K562 (cell line): ENCODE results near the gene YIPF1. TPM values are rescaled to one million over a fixed set of nuclear protein-coding genes. Genes with fewer than 3 reads are reported as not detected.

Source experiments
- BRCA1 ChIP-seq, 2 experiments: fragments of 450-650 bp in 1 of 2; sonication (generic) in 1 of 2; formaldehyde crosslinking in 1 of 2; IDR thresholded peaks; 2 replicates each; pipeline versions ENCODE4 v1.5.0 to v1.6.1; 2017 to 2020; ENCODE audit warnings: mild to moderate bottlenecking in 1 of 2, missing genetic modification reagents in 1 of 2
- CAMTA2 ChIP-seq: fragments of 250-450 bp; sonication (Bioruptor Pico); conservative IDR thresholded peaks from 2 replicates; pipeline ENCODE4 v1.5.1; 2022
- CBFB ChIP-seq: sonication (generic); formaldehyde crosslinking; IDR thresholded peaks from 2 replicates; pipeline ENCODE4 v1.4.0; 2020; ENCODE audit warnings: mild to moderate bottlenecking, missing genetic modification reagents
- CEBPB ChIP-seq: fragments of 450-650 bp; IDR thresholded peaks from 2 replicates; pipeline ENCODE4 v1.6.1; 2016; ENCODE audit warnings: missing genetic modification characterization, missing compliant biosample characterization
- MAFK ChIP-seq: IDR thresholded peaks from 2 replicates; pipeline ENCODE4 v1.6.1; 2011; ENCODE audit warnings: low read length, improper control_type of control experiment
- MEF2D ChIP-seq: conservative IDR thresholded peaks from 2 replicates; pipeline ENCODE4 v1.6.1; 2016; ENCODE audit warnings: low read depth, missing genetic modification characterization, missing compliant biosample characterization
- MYBL2 ChIP-seq, 2 experiments: fragments of 450-650 bp in 1 of 2; sonication (generic) in 1 of 2; formaldehyde crosslinking in 1 of 2; IDR thresholded peaks; 2 replicates each; pipeline versions ENCODE4 v1.6.1 to v1.8.1; 2017 to 2022; ENCODE audit warnings: borderline replicate concordance in 1 of 2, inconsistent platforms in 1 of 2, low read depth in 1 of 2, mild to moderate bottlenecking in 1 of 2, missing genetic modification reagents in 1 of 2, moderate library complexity in 1 of 2
- MYNN ChIP-seq, 2 experiments: sonication (generic); formaldehyde crosslinking in 1 of 2; IDR thresholded peaks; 2 replicates each; pipeline versions ENCODE4 v1.5.0 to v1.6.1; 2016 to 2020; ENCODE audit warnings: antibody characterized with exemption in 1 of 2, missing genetic modification reagents in 1 of 2
- PML ChIP-seq: IDR thresholded peaks from 2 replicates; pipeline ENCODE4 v1.6.1; 2012; ENCODE audit warnings: low read length, inconsistent platforms
- PREB ChIP-seq: sonication (generic); formaldehyde crosslinking; IDR thresholded peaks from 2 replicates; pipeline ENCODE4 v1.8.1; 2023; ENCODE audit warnings: mild to moderate bottlenecking, missing genetic modification reagents
- RAD21 ChIP-seq, 2 experiments: fragments of 250-450 bp in 1 of 2; fragments of 450-650 bp in 1 of 2; sonication (Bioruptor Pico) in 1 of 2; formaldehyde crosslinking in 1 of 2; IDR thresholded peaks in 1 of 2; conservative IDR thresholded peaks in 1 of 2; 2 replicates each; pipeline versions ENCODE4 v1.4.0 to v1.8.0; 2020 to 2022; ENCODE audit warnings: mild to moderate bottlenecking in 2 of 2, moderate library complexity in 1 of 2
- RERE ChIP-seq: sonication (generic); formaldehyde crosslinking; IDR thresholded peaks from 2 replicates; pipeline ENCODE4 v1.8.0; 2023; ENCODE audit warnings: missing genetic modification reagents, mild to moderate bottlenecking, borderline replicate concordance
- TCF7L2 ChIP-seq: fragments of 150-350 bp; IDR thresholded peaks from 2 replicates; pipeline ENCODE4 v1.6.1; 2016; ENCODE audit warnings: low read depth, mild to moderate bottlenecking, low read length, moderate library complexity
- THAP7 ChIP-seq: fragments of 250-450 bp; sonication (Bioruptor Pico); IDR thresholded peaks from 2 replicates; pipeline ENCODE4 v1.5.0; 2021
- polyA plus RNA-seq, 8 experiments: library from polyadenylated mRNA; depleted of rRNA in 4 of 8; stranded (reverse) in 5 of 8; unstranded in 3 of 8; fragments of >200 nt; fragmentation: Nextera tagmentation in 2 of 8; fragmentation: Illumina TruSeq in 1 of 8; extraction: Ambion mirVana in 2 of 8; extraction: Trizol in 1 of 8; gene quantifications; 2 replicates each; pipeline versions ENCODE4 v1.2.1 to v1.2.3, GENCODE V29; 2011 to 2014; ENCODE audit warnings: inconsistent platforms in 1 of 8, missing spikeins in 1 of 8
- total RNA-seq, 7 experiments: library from RNA; depleted of rRNA in 6 of 7; stranded (reverse); fragments of >200 nt in 6 of 7; fragmentation: Illumina TruSeq in 2 of 7; extraction: Trizol in 2 of 7; gene quantifications; 2 replicates each; pipeline versions ENCODE4 v1.2.1 to v1.2.3, GENCODE V29; 2011 to 2021; ENCODE audit warnings: low replicate concordance in 1 of 7
- TF ChIP-seq, protein P1 (sequence below), 2 experiments: fragments of 200-800 bp in 1 of 2; sonication (Bioruptor generic) in 1 of 2; sonication (generic) in 1 of 2; formaldehyde crosslinking in 1 of 2; IDR thresholded peaks in 1 of 2; conservative IDR thresholded peaks in 1 of 2; 2 replicates each; pipeline versions ENCODE4 v1.5.0 to v1.6.1; 2016 to 2020; ENCODE audit warnings: missing compliant biosample characterization in 1 of 2, missing genetic modification characterization in 1 of 2, missing genetic modification reagents in 1 of 2

The YIPF1 gene
- total and polyA plus RNA-seq, 9 of the 15 experiments (the other 6 are each of a cell fraction or from before 2014, with no cell fraction given) = 11.5 to 37.5 (median 19.2) TPM

- TF ChIP-seq, protein P1, sequence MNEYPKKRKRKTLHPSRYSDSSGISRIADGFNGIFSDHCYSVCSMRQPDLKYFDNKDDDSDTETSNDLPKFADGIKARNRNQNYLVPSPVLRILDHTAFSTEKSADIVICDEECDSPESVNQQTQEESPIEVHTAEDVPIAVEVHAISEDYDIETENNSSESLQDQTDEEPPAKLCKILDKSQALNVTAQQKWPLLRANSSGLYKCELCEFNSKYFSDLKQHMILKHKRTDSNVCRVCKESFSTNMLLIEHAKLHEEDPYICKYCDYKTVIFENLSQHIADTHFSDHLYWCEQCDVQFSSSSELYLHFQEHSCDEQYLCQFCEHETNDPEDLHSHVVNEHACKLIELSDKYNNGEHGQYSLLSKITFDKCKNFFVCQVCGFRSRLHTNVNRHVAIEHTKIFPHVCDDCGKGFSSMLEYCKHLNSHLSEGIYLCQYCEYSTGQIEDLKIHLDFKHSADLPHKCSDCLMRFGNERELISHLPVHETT (CRISPR knock-in tag; conservative IDR thresholded peaks at IDR 0.05 in 1 of 2, IDR thresholded peaks at IDR 0.05 in 1 of 2) = peak in 1 of 2 experiments; percentile 24; a peak in 1 of 4 replicates
- TF ChIP-seq PREB (CRISPR knock-in tag) = 0 out of 2 replicates have a peak, but pooled peaks have one; percentile 39
- TF ChIP-seq MYBL2 (IDR thresholded peaks at IDR 0.05; ENCODE audit: low read depth) = no peak
- no peak for TF ChIP-seq MYBL2 (CRISPR knock-in tag; IDR thresholded peaks at IDR 0.05; ENCODE audit: borderline replicate concordance)
- 0 out of 2 replicates have a peak, but pooled peaks have one; percentile 12 for TF ChIP-seq MAFK
- TF ChIP-seq MYNN (IDR thresholded peaks at IDR 0.05) = no peak
- no peak for TF ChIP-seq MYNN (CRISPR knock-in tag; IDR thresholded peaks at IDR 0.05)
- TF ChIP-seq BRCA1 (IDR thresholded peaks at IDR 0.05) = no peak
- TF ChIP-seq BRCA1 (CRISPR knock-in tag; IDR thresholded peaks at IDR 0.05) = peak; percentile 95; the same call in 1 of the 2 replicates
- TF ChIP-seq THAP7 (CRISPR knock-in tag) = no peak
- TF ChIP-seq CBFB (CRISPR knock-in tag) = no peak
- no peak for TF ChIP-seq MEF2D (tag)
- no peak for TF ChIP-seq CAMTA2 (CRISPR knock-in tag)
- TF ChIP-seq PML = no peak
- TF ChIP-seq TCF7L2 = no peak
- TF ChIP-seq RERE = no peak
- peak; percentile 40; the same call in 1 of the 2 replicates for TF ChIP-seq CEBPB (tag)
- TF ChIP-seq RAD21 (CRISPR knock-in tag; conservative IDR thresholded peaks at IDR 0.05 in 1 of 2, IDR thresholded peaks at IDR 0.05 in 1 of 2) = 0 out of 4 replicates have a peak, but pooled peaks of 1 of the 2 experiments have one; percentile 6
Observed at GRCh38 chr1:53889304-53890298, at the start of gene YIPF1 (continued).
